Uterus (tissue), 4 donors: ENCODE data around the gene ACTRT2. TPM values are rescaled to one million over a fixed set of nuclear protein-coding genes. Genes with fewer than 3 reads are reported as not detected.

Experiments used
- DNase-seq, 2 donors: peaks; one replicate each; pipeline ENCODE4 v3.0.0-alpha.2; 2019 to 2020
- H3K27ac ChIP-seq, 2 donors: fragments of 200-600 bp; sonication (generic); 1 replicate in 1 of 2; 2 replicates in 1 of 2; pipeline ENCODE4 v1.5.1; 2016 to 2018
- H3K27me3 ChIP-seq, 2 donors: fragments of 200-600 bp; sonication (generic); one replicate each; pipeline ENCODE4 v1.5.1; 2018 to 2019; ENCODE audit warnings: control low read depth in 1 of 2
- H3K36me3 ChIP-seq, 2 donors: fragments of 200-600 bp; sonication (generic); one replicate each; pipeline ENCODE4 v1.5.1; 2019; ENCODE audit warnings: control low read depth in 1 of 2
- H3K4me1 ChIP-seq, 2 donors: fragments of 200-600 bp; sonication (generic); one replicate each; pipeline ENCODE4 v1.5.1; 2018 to 2019; ENCODE audit warnings: control low read depth in 1 of 2
- H3K4me3 ChIP-seq, 2 donors: fragments of 200-600 bp; sonication (generic); 1 replicate in 1 of 2; 2 replicates in 1 of 2; pipeline ENCODE4 v1.5.1; 2018 to 2019; ENCODE audit warnings: mild to moderate bottlenecking in 1 of 2
- H3K9me3 ChIP-seq, 2 donors: fragments of 200-600 bp; sonication (generic); one replicate each; pipeline ENCODE4 v1.5.1; 2019; ENCODE audit warnings: control low read depth in 1 of 2
- CTCF ChIP-seq, 4 experiments: fragments of 200-600 bp in 2 of 4; fragments of 450-650 bp in 2 of 4; sonication (generic) in 2 of 4; IDR thresholded peaks; one replicate each; pipeline ENCODE4 v1.5.1; 2016 to 2019; ENCODE audit warnings: antibody characterized with exemption in 4 of 4, mild to moderate bottlenecking in 2 of 4, moderate library complexity in 1 of 4
- POLR2A ChIP-seq, 2 donors: fragments of 450-650 bp; IDR thresholded peaks; one replicate each; pipeline ENCODE4 v1.6.1; 2016; ENCODE audit warnings: antibody characterized with exemption in 2 of 2, mild to moderate bottlenecking in 1 of 2, moderate library complexity in 1 of 2
- intact Hi-C: fragments of 100-400 bp; cut with DNase I; formaldehyde crosslinking; loops from one replicate; pipeline ENCODE4 v1.15.1; 2023; ENCODE audit warnings: low total_unique reads
- total RNA-seq, 4 donors: library from RNA; depleted of rRNA in 3 of 4; stranded (reverse); fragments of >200 nt in 3 of 4; gene quantifications; one replicate each; pipeline versions ENCODE4 v1.1.0 to v1.2.4, GENCODE V29; 2014 to 2023
- donor health status: DM: yes; HTN: yes; CAD: no.

Gene ACTRT2
- total RNA-seq, 4 donors from 2014 or later, result not detected

DNA sequence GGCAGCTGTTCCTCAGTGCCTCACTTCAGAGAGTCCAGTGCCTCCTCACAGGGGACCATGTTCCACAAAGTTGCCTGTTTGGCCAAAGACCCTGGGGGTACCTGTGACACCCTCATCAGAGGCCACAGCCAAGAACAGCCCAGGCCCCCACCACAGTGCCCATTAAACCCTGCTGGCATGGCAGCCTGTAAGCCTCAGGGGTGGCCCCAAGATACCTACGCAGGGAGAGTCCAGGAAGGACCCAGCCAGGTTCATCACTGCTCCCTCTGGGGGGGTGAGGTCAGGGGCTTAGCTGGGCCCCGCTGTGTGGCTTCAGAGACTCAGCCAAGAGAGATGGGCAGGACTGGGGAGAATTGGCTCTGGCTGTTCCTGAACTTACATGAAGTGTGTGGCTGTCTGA lies 28.6 kb downstream of the ACTRT2 start:
- Histone ChIP-seq H3K27ac (no peak overlapping the region), H3K27me3 (no peaks in the 10 kb centered on the region), H3K9me3 (no peaks in the 10 kb centered on the region), H3K4me3 (no peak overlapping the region), H3K4me1 (no peaks in the 10 kb centered on the region), H3K36me3 (no peaks in the 10 kb centered on the region)
- no peak for DNase-seq
- intact Hi-C loops, result no loop called here
- no peak for TF ChIP-seq CTCF (IDR thresholded peaks at IDR 0.05)
- no peak for TF ChIP-seq POLR2A (IDR thresholded peaks at IDR 0.05)

DNA sequence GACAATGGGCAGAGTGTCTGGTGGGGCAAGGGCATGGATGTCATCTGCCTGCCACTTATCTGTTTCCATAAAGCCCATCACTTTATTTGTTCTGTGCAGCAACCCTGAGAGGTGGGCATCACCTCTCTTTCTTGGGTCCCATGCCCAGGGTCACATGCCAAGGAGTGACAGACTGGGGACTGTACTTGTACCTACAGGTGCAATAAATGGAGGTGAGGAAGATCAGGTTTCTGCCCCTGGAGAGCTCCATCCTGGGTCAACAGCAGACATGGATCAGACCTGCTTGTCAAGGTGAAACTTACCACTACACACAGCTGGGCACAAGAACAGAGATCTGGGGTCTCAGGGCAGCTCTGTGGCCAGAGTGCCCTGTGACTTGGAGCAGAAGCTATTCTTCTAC lies 29.3 kb downstream of the ACTRT2 start:
- Histone ChIP-seq H3K27ac (no peak overlapping the region), H3K36me3 (no peaks in the 10 kb centered on the region), H3K4me1 (no peaks in the 10 kb centered on the region), H3K9me3 (no peaks in the 10 kb centered on the region), H3K4me3 (no peak overlapping the region), H3K27me3 (no peaks in the 10 kb centered on the region)
- intact Hi-C loops, result no loop called here
- no peak for DNase-seq
- TF ChIP-seq CTCF (IDR thresholded peaks at IDR 0.05), result no peak
- no peak for TF ChIP-seq POLR2A (IDR thresholded peaks at IDR 0.05)

- TF ChIP-seq POLR2A (IDR thresholded peaks at IDR 0.05) (no peak), CTCF (IDR thresholded peaks at IDR 0.05) (no peak)
- H3K27me3 ChIP-seq, result no peaks in the 10 kb centered on the region
- H3K27ac ChIP-seq, result no peak overlapping the region
- DNase-seq, result no peak
- no peak overlapping the region for H3K4me3 ChIP-seq
- no peaks in the 10 kb centered on the region for H3K36me3 ChIP-seq
- no peaks in the 10 kb centered on the region for H3K4me1 ChIP-seq
- H3K9me3 ChIP-seq, result no peaks in the 10 kb centered on the region
- intact Hi-C loops, result no loop called here
These were observed 30.3 kb downstream of the ACTRT2 start for GRCh38 chr1:3051270-3052268.

GRCh38 chr1:3052501-3052900 lies 31.2 kb downstream of the ACTRT2 start:
- Histone ChIP-seq H3K9me3 (no peaks in the 10 kb centered on the region), H3K36me3 (no peaks in the 10 kb centered on the region), H3K4me1 (no peaks in the 10 kb centered on the region), H3K27ac (no peak overlapping the region), H3K27me3 (no peaks in the 10 kb centered on the region), H3K4me3 (no peak overlapping the region)
- no peak for TF ChIP-seq CTCF (IDR thresholded peaks at IDR 0.05)
- TF ChIP-seq POLR2A (IDR thresholded peaks at IDR 0.05), result no peak
- intact Hi-C loops, result no loop called here
- no peak for DNase-seq

DNA sequence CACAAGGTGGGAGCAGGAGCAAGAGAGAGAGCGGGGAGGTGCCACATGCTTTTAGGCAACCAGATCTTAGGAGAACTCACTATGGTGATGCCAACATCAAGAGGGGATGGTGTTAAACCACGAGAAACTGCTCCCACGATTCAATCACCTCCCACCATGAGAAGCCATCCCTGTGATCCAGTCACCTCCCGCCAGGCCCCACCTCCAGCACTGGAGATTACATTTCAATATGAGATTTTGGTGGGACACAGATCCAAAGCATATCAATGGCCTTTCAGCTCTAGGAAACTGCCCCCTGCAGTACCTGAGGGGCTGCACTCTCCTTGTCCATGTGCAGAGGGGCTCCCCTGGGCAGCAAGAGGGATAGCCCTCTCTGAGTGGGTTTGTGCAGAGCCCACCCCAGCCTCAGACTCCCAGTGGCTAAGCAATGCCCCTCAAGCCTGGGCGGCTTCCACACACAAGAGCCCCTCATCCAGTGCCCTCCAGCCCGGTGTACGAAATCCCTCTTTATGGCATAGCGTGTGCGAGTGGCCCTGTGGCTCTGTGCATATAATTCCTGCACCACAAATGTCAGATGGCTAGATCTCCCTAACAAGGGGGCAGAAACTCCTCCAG lies 32.2 kb downstream of the ACTRT2 start:
- Histone ChIP-seq H3K4me3 (no peak overlapping the region), H3K27ac (no peak overlapping the region), H3K36me3 (no peaks in the 10 kb centered on the region), H3K4me1 (no peaks in the 10 kb centered on the region), H3K27me3 (no peaks in the 10 kb centered on the region), H3K9me3 (no peaks in the 10 kb centered on the region)
- intact Hi-C loops, result no loop called here
- TF ChIP-seq CTCF (IDR thresholded peaks at IDR 0.05) (no peak), POLR2A (IDR thresholded peaks at IDR 0.05) (no peak)
- no peak for DNase-seq
